ENCODE measurements around the gene CHD2. TPM values are rescaled to one million over a fixed set of nuclear protein-coding genes. Genes with fewer than 3 reads are reported as not detected.
A peak's percentile ranks its signal among the peaks of the same experiment; 100 is the strongest.

The CHD2 gene
- polyA plus RNA-seq, 6 donors from 2014 or later: 41.6 to 134 (median 85.2) TPM

GRCh38 chr15:92951800-92952457, 51.8 kb downstream of the CHD2 start:
- peaks cover 8 to 40% (median 34%) of the 10 kb centered on the region in 7 donors for H3K9me3 Mint-ChIP-seq
- DNase-seq (no peak), ATAC-seq (ENCODE audit: low read depth in 2 of 2) (no peak)
- peaks cover 46 to 48% of the 10 kb centered on the region in 2 donors for H3K36me3 Mint-ChIP-seq
- no peaks in the 10 kb centered on the region for H3K27me3 Mint-ChIP-seq
- peaks cover 0 to 2% (median 0%) of the 10 kb centered on the region in 3 donors for H3K4me1 Mint-ChIP-seq
- no peak overlapping the region for H3K4me3 Mint-ChIP-seq
- peak overlapping the region in 1 of 6 donors; percentile 36 for H3K27ac Mint-ChIP-seq

- Mint-ChIP-seq H3K4me1 (peaks cover 0 to 2% (median 0%) of the 10 kb centered on the region in 3 donors), H3K27ac (no peak overlapping the region), H3K27me3 (no peaks in the 10 kb centered on the region), H3K4me3 (no peak overlapping the region), H3K36me3 (peaks cover 46 to 47% of the 10 kb centered on the region in 2 donors), H3K9me3 (peaks cover 5 to 35% (median 29%) of the 10 kb centered on the region in 7 donors)
- ATAC-seq (ENCODE audit: low read depth in 2 of 2) (no peak), DNase-seq (no peak)
Measured at GRCh38 chr15:92952458-92952850, 52.3 kb downstream of the CHD2 start.

DNA sequence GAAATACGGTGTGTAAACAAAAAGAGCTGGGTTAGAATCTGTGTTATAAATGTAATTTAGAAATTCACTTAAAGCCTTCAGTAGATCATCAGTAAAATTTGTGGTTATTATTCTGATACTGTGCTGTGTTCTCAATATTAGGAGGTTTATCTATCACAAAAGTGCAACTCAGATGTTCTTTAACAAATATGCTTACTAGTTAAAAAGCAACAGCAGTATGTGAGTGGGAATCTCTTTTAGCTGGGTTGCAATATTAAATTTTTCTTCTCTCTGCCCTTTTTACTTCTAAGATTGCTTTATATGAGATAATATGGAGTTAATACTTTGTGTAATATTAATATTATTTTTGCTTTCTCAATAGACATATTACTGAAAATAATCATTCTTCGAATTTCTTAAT, 53.4 kb downstream of the CHD2 start:
- H3K36me3 Mint-ChIP-seq: peaks cover 35 to 43% of the 10 kb centered on the region in 2 donors
- no peak overlapping the region for H3K4me3 Mint-ChIP-seq
- H3K4me1 Mint-ChIP-seq: no peaks in the 10 kb centered on the region
- H3K9me3 Mint-ChIP-seq: peaks cover 0 to 24% (median 18%) of the 10 kb centered on the region in 7 donors
- peak overlapping the region in 1 of 6 donors; percentile 27 for H3K27ac Mint-ChIP-seq
- H3K27me3 Mint-ChIP-seq: no peaks in the 10 kb centered on the region
- no peak for DNase-seq
- ATAC-seq (ENCODE audit: low read depth in 2 of 2): no peak

DNA sequence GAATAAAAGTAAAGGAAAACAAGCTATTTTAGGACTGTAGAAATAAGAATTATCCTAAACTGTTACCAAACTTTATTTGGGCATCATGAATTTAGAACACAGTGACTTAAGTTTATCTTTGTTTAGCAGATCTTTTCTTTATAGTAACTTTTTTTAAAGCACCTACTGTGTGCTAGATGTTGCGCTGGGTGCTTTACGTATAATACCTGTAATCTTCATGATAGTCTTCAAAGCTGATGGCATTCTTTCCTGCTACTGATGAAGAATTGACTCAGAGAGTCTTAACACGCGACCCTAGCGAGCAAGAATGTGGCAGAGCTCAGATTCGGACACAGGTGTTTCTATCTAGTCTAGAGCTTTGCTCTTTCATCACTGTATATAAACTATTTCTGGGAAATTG, 53.9 kb downstream of the CHD2 start:
- Mint-ChIP-seq H3K36me3 (peaks cover 31 to 43% of the 10 kb centered on the region in 2 donors), H3K9me3 (peaks cover 0 to 21% (median 14%) of the 10 kb centered on the region in 7 donors), H3K27me3 (no peaks in the 10 kb centered on the region), H3K4me3 (no peak overlapping the region), H3K27ac (no peak overlapping the region), H3K4me1 (no peaks in the 10 kb centered on the region)
- no peak for DNase-seq
- no peak for ATAC-seq (ENCODE audit: low read depth in 2 of 2)

DNA sequence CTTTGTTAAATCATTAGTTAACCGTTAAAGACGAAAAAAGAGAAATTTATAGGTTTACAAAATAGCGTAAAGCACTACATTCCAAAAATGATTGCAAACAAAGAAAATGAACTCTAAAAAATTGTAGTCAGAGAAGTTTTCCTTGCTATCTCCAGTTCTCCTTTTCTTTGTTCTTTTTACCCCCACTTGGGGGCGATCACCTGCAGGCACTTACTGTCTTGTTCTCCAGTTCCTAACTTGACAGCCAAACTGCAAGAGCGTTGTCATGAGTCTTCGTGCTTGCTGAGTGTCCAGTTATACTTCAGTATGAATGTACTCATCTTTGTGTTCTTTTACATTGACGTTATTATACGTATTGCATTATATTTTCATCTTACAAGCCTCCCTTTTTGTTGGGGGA, 54.5 kb downstream of the CHD2 start:
- no peak overlapping the region for H3K27ac Mint-ChIP-seq
- DNase-seq (no peak), ATAC-seq (ENCODE audit: low read depth in 2 of 2) (no peak)
- H3K4me3 Mint-ChIP-seq: no peak overlapping the region
- peaks cover 0 to 4% (median 0%) of the 10 kb centered on the region in 3 donors for H3K4me1 Mint-ChIP-seq
- no peaks in the 10 kb centered on the region for H3K27me3 Mint-ChIP-seq
- H3K9me3 Mint-ChIP-seq: peaks cover 0 to 15% (median 8%) of the 10 kb centered on the region in 7 donors
- peaks cover 25 to 40% of the 10 kb centered on the region in 2 donors for H3K36me3 Mint-ChIP-seq

DNA sequence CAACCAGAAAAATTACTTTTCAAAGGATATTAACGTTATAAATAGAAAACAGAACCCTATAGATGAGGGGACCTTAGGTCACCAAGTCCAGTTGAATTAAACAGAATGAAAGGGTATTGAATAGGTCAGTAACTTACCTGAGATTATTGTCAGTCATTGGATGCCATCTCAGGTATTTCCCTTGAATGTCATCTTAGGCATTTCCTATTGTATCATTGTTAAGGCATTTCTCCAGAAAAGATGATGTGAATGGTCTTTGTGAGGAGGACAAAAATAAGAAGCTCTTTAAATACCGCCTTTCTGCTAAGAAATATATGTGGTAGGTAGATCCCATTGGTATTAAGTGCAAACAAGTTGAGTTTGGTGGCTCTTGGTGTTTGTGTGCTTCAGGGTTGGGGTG, 55.6 kb downstream of the CHD2 start:
- H3K9me3 Mint-ChIP-seq: peaks cover 0 to 7% (median 0%) of the 10 kb centered on the region in 7 donors
- no peaks in the 10 kb centered on the region for H3K27me3 Mint-ChIP-seq
- H3K36me3 Mint-ChIP-seq: peaks cover 17 to 34% of the 10 kb centered on the region in 2 donors
- DNase-seq: no peak
- H3K27ac Mint-ChIP-seq: peak overlapping the region in 3 of 6 donors; percentile 6 to 42 (median 16)
- peaks cover 0 to 7% (median 0%) of the 10 kb centered on the region in 3 donors for H3K4me1 Mint-ChIP-seq
- no peak overlapping the region for H3K4me3 Mint-ChIP-seq
- ATAC-seq (ENCODE audit: low read depth in 2 of 2): no peak

GRCh38 chr15:92958105-92958504, 58.0 kb downstream of the CHD2 start:
- no peaks in the 10 kb centered on the region for H3K27me3 Mint-ChIP-seq
- DNase-seq (no peak), ATAC-seq (ENCODE audit: low read depth in 2 of 2) (no peak)
- H3K27ac Mint-ChIP-seq: peak overlapping the region in 3 of 6 donors; percentile 43 to 79 (median 60)
- peaks cover 6 to 12% (median 11%) of the 10 kb centered on the region in 3 donors for H3K4me1 Mint-ChIP-seq
- H3K9me3 Mint-ChIP-seq: no peaks in the 10 kb centered on the region
- H3K36me3 Mint-ChIP-seq: peaks cover 20 to 40% of the 10 kb centered on the region in 2 donors
- H3K4me3 Mint-ChIP-seq: no peak overlapping the region

- peaks cover 27 to 44% of the 10 kb centered on the region in 2 donors for H3K36me3 Mint-ChIP-seq
- H3K4me3 Mint-ChIP-seq: no peak overlapping the region
- ATAC-seq (ENCODE audit: low read depth in 2 of 2): no peak
Measured at GRCh38 chr15:92959219-92959618, 59.1 kb downstream of the CHD2 start.

DNA sequence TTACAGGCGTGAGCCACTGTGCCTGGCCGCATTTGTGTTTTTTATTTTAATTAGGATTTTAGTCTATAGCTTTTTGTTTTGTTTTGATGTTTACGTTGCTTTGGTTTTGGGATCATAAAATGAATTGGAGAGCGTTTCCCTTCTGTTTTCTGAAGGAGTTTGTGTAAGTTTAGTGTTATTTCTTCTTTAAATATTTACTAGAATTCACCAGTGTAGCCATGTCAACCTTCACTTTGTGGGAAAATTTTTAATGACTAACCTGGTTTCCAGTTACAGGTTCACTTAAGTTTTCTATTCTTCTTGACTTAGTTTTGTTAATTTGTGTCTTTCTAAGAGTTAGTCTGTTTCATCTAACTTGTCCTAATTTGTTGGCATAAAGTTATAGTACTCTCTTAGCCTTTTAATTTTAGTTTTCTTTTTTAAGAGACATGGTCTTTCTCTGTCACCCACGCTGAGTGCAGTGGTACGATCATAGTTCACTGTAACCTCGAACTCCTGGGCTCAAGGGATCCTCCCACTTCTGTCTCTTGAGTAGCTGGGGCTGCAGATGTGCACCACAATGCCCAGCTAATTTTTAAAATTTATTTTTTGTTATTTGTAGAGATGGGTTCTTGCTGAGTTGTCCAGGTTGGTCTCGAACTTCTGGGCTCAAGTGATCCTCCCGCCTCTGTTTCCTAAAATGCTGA, 61.0 kb downstream of the CHD2 start:
- ATAC-seq (ENCODE audit: low read depth in 2 of 2) (no peak), DNase-seq (no peak)
- Mint-ChIP-seq H3K4me1 (peaks cover 12 to 17% (median 12%) of the 10 kb centered on the region in 3 donors), H3K27me3 (no peaks in the 10 kb centered on the region), H3K9me3 (no peaks in the 10 kb centered on the region), H3K4me3 (no peak overlapping the region), H3K27ac (peak overlapping the region in 4 of 6 donors; percentile 59 to 82 (median 70)), H3K36me3 (peaks cover 27 to 46% of the 10 kb centered on the region in 2 donors)

More at GRCh38 chr15:92959219-92959618, 59.1 kb downstream of the CHD2 start:
- Mint-ChIP-seq H3K27me3 (no peaks in the 10 kb centered on the region), H3K9me3 (no peaks in the 10 kb centered on the region), H3K27ac (peak overlapping the region in 3 of 6 donors; percentile 39 to 89 (median 47)), H3K4me1 (peaks cover 10 to 17% (median 12%) of the 10 kb centered on the region in 3 donors)
- no peak for DNase-seq

DNA sequence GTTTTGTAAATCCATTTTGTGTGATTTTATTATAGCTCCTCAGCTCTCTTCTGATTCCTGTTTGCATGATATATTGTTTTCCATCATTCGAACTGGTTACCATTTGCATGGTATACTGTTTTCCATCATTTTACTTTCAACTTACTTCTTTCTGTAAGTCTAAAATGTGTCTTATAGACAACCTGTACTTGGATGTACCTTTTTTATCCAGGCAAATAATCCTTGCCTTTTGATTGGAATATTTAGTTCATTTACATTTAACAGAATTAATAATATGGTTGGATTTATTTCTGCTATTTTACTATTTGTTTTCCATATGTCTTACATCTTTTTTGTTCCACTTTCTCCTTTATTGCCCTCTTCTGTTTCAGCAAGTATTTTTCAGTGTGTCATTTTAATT, 62.8 kb downstream of the CHD2 start:
- Mint-ChIP-seq H3K27ac (peak overlapping the region in 2 of 6 donors; percentile 6 to 67), H3K36me3 (peaks cover 18 to 39% of the 10 kb centered on the region in 2 donors), H3K9me3 (no peaks in the 10 kb centered on the region), H3K27me3 (no peaks in the 10 kb centered on the region), H3K4me1 (peaks cover 12 to 17% (median 12%) of the 10 kb centered on the region in 3 donors), H3K4me3 (no peak overlapping the region)
- ATAC-seq (ENCODE audit: low read depth in 2 of 2): no peak
- DNase-seq: no peak

GRCh38 chr15:92963794-92964193, 63.7 kb downstream of the CHD2 start:
- Mint-ChIP-seq H3K27ac (peak overlapping the region in 3 of 6 donors; percentile 18 to 32 (median 19)), H3K9me3 (no peaks in the 10 kb centered on the region), H3K4me3 (no peak overlapping the region), H3K27me3 (no peaks in the 10 kb centered on the region), H3K36me3 (peaks cover 18 to 33% of the 10 kb centered on the region in 2 donors), H3K4me1 (peaks cover 13 to 19% (median 14%) of the 10 kb centered on the region in 3 donors)
- ATAC-seq (ENCODE audit: low read depth in 2 of 2) (no peak), DNase-seq (no peak)

DNA sequence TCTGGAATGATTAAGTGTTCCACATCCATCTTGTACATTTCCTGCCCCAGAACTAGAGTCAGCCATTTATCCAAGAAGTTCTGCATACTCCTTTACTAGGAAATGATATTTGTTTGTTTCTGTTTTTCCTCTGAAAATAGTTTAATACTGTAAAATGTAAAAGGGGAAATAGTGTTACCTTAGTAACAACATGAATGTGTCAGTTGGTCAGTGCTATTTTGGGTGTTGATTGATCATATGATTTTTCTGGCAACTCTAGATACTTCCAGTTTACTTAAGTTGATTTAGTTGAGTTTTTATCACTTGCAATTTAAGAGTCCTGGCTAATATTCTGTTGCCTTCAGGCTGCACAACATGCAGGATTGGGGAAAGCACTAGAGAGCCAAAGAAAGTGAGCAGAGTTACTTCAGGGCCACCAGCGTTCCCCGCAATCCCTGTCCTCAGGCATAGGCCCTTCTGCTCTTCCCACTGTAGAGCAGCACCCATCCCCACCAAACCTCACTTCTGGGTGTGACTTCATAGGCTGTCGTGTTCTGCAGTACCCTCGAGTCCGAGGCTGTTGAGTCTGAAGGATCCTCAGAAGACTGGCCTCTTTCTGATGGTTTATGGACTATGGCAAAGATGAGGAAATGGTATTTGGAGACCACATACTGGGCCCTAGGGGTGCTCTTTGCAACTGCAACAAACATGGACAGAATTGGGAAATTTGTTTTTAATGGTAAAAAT, 69.0 kb downstream of the CHD2 start:
- peak; percentile 27 to 28 for ATAC-seq (ENCODE audit: low read depth in 2 of 2)
- Mint-ChIP-seq H3K36me3 (peaks cover 23 to 26% of the 10 kb centered on the region in 2 donors), H3K9me3 (no peaks in the 10 kb centered on the region), H3K4me1 (peaks cover 19 to 22% (median 20%) of the 10 kb centered on the region in 3 donors), H3K27ac (peak overlapping the region; percentile 1 to 78 (median 62)), H3K4me3 (no peak overlapping the region), H3K27me3 (no peaks in the 10 kb centered on the region)
- no peak for DNase-seq

DNA sequence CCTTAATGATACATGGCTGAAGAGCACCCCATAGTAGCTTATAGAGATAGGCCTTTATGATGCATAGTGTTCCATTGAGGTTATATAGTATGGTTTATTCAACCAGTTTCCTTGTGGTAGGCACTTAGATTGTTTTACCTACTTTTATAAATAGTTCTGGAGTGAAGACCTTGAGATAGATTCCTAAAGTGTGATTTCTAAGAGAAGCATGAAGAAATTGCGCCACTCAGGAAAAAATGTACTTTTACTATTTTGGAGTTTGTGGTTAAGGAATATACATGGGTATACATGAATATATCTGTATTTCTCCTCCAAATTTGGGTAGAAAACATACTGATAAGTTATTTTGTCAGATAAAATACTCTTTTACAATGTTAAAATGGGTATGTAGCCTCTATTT, 70.5 kb downstream of the CHD2 start:
- ATAC-seq (ENCODE audit: low read depth in 2 of 2) (no peak), DNase-seq (no peak)
- Mint-ChIP-seq H3K9me3 (no peaks in the 10 kb centered on the region), H3K27ac (peak overlapping the region in 4 of 6 donors; percentile 5 to 42 (median 32)), H3K4me1 (peaks cover 19 to 24% (median 20%) of the 10 kb centered on the region in 3 donors), H3K27me3 (no peaks in the 10 kb centered on the region), H3K4me3 (no peak overlapping the region), H3K36me3 (peaks cover 27 to 34% of the 10 kb centered on the region in 2 donors)
